Fibroblast of skin of scalp (primary cell): Measurements from ENCODE around the gene ANXA8L1. TPM values are rescaled to one million over a fixed set of nuclear protein-coding genes. Genes with fewer than 3 reads are reported as not detected.
A peak's percentile ranks its signal among the peaks of the same experiment; 100 is the strongest.
"Not testable (repeated sequence)": the region's sequence is repeated elsewhere in the genome, so short reads cannot be mapped to it uniquely, and the experiment has no call there.

Source experiments
- DNase-seq: peaks from one replicate; pipeline ENCODE4 v3.0.0-alpha.2; 2013
- polyA plus RNA-seq, 2 experiments: library from polyadenylated mRNA; unstranded; fragments of 120-200 nt; gene quantifications; one replicate each; pipeline ENCODE4 v1.2.1, GENCODE V29; 2013; ENCODE audit not compliant: insufficient read length in 2 of 2

ANXA8L1 gene, protein sequence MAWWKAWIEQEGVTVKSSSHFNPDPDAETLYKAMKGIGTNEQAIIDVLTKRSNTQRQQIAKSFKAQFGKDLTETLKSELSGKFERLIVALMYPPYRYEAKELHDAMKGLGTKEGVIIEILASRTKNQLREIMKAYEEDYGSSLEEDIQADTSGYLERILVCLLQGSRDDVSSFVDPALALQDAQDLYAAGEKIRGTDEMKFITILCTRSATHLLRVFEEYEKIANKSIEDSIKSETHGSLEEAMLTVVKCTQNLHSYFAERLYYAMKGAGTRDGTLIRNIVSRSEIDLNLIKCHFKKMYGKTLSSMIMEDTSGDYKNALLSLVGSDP
- 0.34 TPM for polyA plus RNA-seq (2013, experiment 1 of 2; ENCODE audit: insufficient read length)
- polyA plus RNA-seq (2013, experiment 2 of 2; ENCODE audit: insufficient read length): not detected

DNA sequence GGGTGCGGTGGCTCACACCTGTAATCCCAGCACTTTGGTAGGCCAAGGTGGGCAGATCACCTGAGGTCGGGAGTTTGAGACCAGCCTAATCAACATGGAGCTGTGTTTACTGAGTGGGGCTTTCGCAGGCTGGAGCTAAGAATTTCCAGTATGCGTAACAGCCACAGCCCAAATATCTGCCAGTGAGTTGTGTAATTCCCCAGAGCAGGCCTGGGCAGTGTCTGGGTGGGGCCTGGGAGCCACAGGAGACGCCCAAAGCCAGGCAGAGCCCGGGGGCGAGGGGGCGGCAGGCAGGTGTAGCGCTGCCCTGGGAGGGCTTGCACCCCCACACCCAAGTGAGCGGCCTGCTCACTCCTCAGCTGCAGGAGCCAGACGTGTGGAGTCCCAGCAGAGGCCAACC lies at the start of gene ANXA8L1:
TSS of gene ANXA8L1 (plus strand) at position 371 of the 400 bp plus-strand sequence. CDS start 76 bp downstream, outside the sequence.
- not testable (repeated sequence) for DNase-seq

DNA sequence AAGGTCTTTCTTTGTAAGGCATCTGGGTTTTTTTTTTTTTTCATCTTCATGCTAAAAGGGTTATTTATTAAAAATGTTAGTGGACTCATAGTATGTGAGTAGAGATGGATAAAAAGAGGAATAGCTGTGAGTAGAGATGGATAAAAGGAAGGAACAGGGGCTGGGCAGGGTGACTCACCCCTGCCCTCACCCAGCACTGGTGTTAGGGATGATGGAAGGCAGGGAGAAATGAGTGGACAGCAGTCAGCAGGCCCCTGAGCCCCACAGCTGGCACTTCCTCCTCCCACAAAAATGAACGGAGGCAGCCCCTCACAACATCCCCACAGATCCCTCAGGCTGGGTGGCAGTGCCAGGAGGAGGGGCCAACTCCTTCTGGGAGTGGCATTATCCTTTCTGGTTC lies 49.5 kb upstream of the ANXA8L1 start:
- no peak for DNase-seq

GRCh38 chr10:46326971-46327370 lies 48.6 kb upstream of the ANXA8L1 start:
- DNase-seq: no peak

GRCh38 chr10:46327685-46328084 lies 47.9 kb upstream of the ANXA8L1 start:
- no peak for DNase-seq

GRCh38 chr10:46328853-46329689 lies 46.5 kb upstream of the ANXA8L1 start:
- DNase-seq: no peak

DNA sequence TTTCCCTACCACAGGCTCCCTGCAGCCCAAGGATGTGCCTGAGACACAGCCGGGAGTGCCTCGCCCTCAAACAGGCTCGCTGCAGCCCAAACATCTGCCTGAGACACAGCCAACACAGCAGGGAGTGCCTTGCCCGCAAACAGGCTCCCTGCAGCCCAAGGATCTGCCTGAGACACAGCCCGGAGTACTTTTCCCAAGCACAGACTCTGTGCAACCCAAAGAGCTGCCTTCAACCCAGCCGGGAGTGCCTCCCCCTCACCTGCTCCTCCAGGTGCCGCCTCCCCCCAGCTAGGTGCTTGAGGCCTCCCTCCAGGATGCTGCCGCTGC lies 45.9 kb upstream of the ANXA8L1 start:
- DNase-seq: peak; percentile 19

GRCh38 chr10:46330894-46331293 lies 44.7 kb upstream of the ANXA8L1 start:
- DNase-seq: no peak

DNA sequence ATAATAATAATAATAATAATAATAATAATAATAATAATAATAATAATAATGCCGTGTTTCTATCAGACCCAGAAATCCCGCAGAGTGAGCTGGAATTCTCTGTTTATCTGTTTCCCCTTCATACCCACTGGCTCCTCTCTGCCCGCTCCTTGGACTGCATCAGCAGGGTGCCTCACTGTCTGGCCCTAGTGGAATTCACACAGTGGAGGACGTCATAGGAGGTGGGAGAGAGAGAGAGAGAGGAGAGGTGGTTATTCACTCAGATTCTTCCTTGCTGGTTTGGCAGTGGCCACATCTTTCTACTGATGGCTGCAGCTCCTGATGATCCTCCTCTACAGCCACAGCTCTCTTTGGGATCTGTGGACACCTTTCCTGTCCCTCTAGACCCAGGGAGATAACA lies 10.1 kb upstream of the ANXA8L1 start:
- DNase-seq: peak; percentile 13

GRCh38 chr10:46367209-46367608 lies 8.4 kb upstream of the ANXA8L1 start:
- not testable (repeated sequence) for DNase-seq

- DNase-seq: not testable (repeated sequence)
These were observed 7.8 kb upstream of the ANXA8L1 start for GRCh38 chr10:46367666-46368240.

DNA sequence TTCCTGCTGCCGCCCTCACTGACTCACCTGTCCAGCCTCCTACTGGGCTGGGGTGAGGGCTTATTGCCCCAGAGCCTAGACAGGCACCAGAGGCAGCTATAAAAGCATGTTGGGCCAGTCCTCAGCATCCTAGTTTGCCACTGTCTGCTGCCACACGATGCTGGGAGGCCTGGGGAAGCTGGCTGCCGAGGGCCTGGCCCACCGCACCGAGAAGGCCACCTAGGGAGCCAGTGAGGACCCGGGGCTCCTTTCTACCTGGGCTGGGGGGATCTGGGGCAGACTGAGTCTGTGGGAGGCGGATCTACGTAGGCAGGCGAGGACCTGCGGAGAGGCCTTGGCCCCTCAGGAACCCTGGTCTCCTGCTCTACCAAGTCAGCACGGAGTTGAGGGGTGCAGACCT lies 6.6 kb upstream of the ANXA8L1 start:
- not testable (repeated sequence) for DNase-seq

GRCh38 chr10:46374410-46374809 lies 1.2 kb upstream of the ANXA8L1 start:
- DNase-seq: not testable (repeated sequence)

DNA sequence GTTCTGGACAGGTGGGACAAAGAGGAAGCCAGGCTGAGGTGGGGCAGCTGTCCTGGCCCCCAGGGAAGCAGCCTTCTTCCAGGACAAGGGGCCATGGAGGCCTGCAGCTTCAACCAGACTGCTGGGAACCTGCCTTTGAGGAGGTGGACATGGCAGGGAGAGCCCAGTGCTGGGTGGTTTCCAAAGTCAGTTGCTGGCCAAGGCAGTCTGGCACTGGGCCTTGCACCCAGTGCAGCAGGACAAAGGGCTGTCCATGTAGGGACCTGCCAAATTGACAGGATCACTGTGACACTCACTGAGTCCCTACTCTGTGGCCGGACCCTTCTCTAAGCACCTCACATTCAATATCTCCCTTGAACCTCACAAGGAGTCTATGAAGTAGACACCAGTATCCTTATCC lies 1.4 kb downstream of the ANXA8L1 start:
- not testable (repeated sequence) for DNase-seq

DNA sequence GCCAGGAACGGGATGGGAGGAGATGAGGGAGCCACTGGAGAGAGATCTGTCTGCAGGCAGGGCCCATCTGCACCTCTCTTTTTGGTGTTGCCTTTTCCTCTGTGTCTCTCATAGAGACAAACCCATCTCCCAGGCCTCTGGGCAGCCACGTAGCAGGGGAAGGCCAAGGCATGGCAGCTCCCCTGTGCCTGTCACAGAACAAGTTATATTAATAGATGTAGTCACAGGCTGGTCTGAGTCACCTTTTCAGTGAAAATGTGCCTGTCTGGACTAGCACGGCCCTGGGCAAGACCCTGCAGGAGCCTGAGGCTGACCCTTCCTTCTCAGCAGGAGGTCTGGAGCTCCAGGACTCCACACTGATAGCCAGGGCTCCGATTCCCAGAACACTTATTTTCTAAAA lies 2.1 kb downstream of the ANXA8L1 start:
- not testable (repeated sequence) for DNase-seq

DNA sequence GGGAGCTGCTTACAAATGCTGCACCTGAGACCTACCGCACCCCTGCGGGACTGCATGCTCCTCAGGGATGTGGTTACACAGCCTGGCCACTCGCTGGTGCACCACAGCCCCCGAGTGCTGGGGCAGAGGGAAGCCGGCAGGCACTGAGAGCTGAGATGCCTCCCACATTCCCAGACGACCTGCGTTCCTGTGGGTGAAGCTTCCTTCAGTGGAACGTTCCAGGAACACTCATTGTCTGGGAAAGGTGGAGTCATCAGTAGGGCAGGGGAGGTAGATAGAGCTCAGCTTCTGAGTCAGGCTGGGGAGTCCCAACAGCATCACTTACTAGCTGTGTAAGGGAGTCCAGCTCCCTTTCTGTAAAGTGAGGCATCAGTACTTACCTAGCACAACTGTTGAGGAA lies 2.5 kb downstream of the ANXA8L1 start:
- not testable (repeated sequence) for DNase-seq

DNA sequence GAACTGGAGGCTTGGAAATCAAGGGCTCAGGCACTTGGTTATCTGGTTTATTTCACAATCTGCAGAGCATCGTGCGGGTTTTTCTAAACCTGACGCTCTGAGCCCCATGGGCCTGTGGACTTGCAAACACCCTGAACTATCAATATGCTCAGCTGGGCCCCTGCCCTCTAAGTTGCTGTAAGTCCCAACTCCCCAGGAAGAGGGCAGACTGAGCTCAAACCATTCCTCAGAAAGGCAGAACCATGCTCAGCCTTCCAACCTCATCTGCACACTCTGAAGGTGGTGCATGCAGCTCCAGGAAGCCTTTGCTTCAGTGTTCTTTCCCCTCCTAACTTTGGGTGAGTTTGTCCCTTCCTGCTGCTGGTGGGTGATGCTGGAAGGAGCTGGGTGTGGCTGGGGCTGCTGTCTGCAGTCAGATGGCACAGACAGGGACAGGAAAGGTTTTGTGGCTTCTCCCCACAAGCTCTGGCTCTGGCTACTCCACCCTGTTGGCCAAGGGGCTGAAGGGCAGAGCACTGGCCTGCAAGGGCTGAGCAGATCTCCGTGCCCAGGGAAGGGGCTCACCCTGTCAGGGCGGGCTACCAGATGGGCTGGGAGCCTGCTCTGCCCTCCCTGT lies 3.8 kb downstream of the ANXA8L1 start:
- not testable (repeated sequence) for DNase-seq

DNA sequence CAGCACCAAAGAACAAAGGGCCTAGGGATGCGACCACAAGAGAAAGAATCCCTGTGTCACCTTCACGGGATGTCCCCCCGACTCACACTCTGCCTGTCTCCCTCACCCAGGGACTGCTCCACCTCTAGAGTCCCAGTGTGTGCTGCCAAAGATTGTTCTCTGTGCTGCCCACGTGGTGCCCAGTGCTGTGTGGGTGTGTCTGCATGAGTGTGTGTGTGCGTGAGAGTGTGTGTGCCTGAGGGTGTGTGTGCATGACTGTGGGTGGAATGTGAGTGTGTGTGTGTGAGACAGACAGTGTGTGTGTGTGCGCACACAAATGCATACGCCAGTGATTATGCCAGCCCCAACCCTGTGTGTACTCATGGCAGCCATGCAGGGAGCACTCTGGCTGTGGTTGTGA lies 10.3 kb downstream of the ANXA8L1 start:
- not testable (repeated sequence) for DNase-seq

DNA sequence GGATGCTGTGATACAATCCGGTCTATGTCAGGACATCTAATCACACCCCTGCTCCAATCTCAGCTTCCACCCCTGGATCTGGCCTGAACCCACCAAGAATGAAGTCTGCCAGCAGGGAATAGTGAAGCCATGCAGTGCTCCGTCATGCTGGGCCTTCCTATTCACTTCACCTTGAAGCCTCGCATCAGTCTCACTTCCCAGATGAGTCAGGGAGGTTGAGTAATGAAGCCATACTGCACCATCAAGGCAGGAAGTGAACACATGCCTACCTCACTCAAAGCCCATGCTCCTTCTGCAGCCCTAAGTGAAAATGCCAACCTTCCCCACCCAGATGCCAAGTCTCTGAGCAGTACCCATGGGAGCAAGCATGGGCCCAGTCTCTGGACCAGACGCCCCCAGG lies 11.1 kb downstream of the ANXA8L1 start:
- DNase-seq: not testable (repeated sequence)

DNA sequence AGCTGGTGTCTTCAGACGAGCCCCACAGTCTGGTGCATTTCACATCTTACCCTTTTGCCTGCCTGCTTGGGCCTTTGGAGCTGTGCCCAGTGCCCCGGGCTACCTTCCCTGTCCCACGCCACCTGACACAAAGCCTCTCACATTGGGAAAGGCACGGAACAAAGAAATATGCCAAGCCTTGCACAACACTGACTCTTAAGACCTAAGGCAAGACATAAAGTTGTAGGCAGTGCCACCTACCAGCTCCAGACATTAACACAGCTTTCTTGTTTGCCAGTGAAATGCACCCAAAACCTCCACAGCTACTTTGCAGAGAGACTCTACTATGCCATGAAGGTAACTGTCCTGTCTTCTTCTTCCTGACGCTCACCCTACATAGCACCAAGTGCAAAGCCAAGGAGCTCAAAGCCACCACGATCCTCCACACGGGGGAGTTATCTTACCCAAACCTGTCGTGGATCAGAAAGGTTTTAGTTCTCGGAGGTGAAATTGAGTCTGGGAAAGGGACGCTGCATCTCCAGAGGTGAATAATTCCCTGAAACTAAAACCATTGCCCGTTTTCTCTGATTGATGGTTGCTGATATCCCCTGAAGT lies 11.8 kb downstream of the ANXA8L1 start:
- DNase-seq: not testable (repeated sequence)

DNA sequence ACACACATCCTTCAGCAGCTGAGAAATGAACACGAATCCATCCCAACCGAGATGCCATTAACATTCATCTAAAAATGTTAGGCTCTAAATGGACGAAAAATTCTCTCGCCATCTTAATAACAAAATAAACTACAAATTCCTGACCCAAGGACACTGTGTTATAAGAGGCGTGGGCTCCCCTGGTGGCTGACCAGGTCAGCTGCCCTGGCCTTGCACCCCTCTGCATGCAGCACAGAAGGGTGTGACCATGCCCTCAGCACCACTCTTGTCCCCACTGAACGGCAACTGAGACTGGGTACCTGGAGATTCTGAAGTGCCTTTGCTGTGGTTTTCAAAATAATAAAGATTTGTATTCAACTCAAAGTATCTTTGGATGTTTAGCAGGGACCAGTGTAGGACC lies 15.8 kb downstream of the ANXA8L1 start:
- DNase-seq: not testable (repeated sequence)

DNA sequence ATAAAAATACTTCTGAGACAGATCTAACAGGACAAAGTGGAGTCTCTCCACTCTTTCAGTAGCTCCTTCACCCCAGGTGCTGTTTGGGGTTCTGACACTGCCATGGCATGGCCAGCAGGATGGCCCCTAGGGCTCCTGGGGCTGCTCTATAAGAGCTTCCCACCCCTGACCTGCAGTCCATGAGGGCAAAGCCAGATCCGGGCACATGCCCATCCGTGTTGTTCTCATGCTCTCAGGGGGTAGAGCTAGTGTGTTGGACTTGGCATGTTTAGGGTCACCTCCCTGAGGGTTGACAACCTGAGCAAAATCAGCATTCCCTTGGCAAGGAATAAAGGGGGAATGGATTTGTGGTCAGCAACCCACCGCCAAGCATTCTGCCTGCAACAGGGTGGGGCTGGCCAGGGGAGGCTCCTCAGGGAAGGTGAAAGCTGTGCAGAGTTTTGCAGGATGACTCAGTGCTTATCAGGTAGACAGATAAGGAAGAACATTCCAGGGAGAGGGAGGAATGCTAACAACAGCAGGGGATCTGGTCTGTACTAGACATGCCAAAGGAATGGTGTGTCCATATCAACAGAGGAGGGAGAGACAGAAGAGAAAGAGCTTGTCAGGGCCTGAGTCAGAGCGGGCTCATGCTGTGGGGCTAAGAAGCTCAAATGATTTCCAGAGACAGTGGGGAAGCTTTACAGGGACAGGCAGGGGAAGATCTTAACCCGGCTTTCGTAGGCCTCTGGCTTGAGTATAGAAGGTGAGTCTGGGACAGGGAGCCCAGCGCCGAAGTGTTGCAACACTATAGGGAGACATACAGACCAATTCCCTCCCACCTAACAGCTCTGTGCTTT lies 21.1 kb downstream of the ANXA8L1 start:
- peak; percentile 77 for DNase-seq
